ENCODE measurements around the gene HERC3.

The HERC3 gene

GRCh38 chr4:88661739-88662138, 69.5 kb downstream of the HERC3 start:
- no peak for DNase-seq

- no peak for DNase-seq
These were observed 80.7 kb downstream of the HERC3 start for GRCh38 chr4:88672987-88673386.

GRCh38 chr4:88673886-88674285, 81.6 kb downstream of the HERC3 start:
- DNase-seq = no peak

GRCh38 chr4:88674565-88674964, 82.3 kb downstream of the HERC3 start:
- no peak for DNase-seq

- no peak for DNase-seq
These were observed 82.7 kb downstream of the HERC3 start for GRCh38 chr4:88674979-88675378.

- no peak for DNase-seq
These were observed 83.3 kb downstream of the HERC3 start for GRCh38 chr4:88675543-88675942.

GRCh38 chr4:88681209-88681608, 88.9 kb downstream of the HERC3 start:
- DNase-seq = no peak

- no peak for DNase-seq
These were observed 98.1 kb downstream of the HERC3 start for GRCh38 chr4:88690355-88690754.

- no peak for DNase-seq
These were observed 101.5 kb downstream of the HERC3 start for GRCh38 chr4:88693792-88694191.

- DNase-seq = no peak
These were observed 104.3 kb downstream of the HERC3 start for GRCh38 chr4:88696630-88697029.

- DNase-seq = no peak
These were observed 104.9 kb downstream of the HERC3 start for GRCh38 chr4:88697141-88697540.

- no peak for DNase-seq
These were observed 105.5 kb downstream of the HERC3 start, which contains the start of gene NAP1L5 for GRCh38 chr4:88697588-88698329. TSS of gene NAP1L5 (minus strand) at chr4:88697829. CDS start at chr4:88697754, 75 bp downstream.

GRCh38 chr4:88698519-88698918, 106.2 kb downstream of the HERC3 start:
- no peak for DNase-seq

GRCh38 chr4:88702782-88703181, 110.5 kb downstream of the HERC3 start:
- no peak for DNase-seq

- DNase-seq = no peak
These were observed 112.9 kb downstream of the HERC3 start for GRCh38 chr4:88705223-88705622.

- no peak for DNase-seq
These were observed 113.7 kb downstream of the HERC3 start for GRCh38 chr4:88705805-88706492.

GRCh38 chr4:88706574-88706973, 114.3 kb downstream of the HERC3 start:
- no peak for DNase-seq

- DNase-seq = no peak
These were observed 117.7 kb downstream of the HERC3 start for GRCh38 chr4:88709989-88710388.

GRCh38 chr4:88713782-88714181, 121.5 kb downstream of the HERC3 start:
- no peak for DNase-seq

GRCh38 chr4:88718098-88718497, 125.8 kb downstream of the HERC3 start:
- DNase-seq = no peak

- DNase-seq = no peak
These were observed 127.1 kb downstream of the HERC3 start for GRCh38 chr4:88719381-88719780.

- no peak for DNase-seq
These were observed 128.5 kb downstream of the HERC3 start for GRCh38 chr4:88720451-88721428.

- no peak for DNase-seq
These were observed 130.0 kb downstream of the HERC3 start for GRCh38 chr4:88722276-88722780.
